Activated T-helper 17 cell treated with anti-CD3 and anti-CD28 coated beads, Interleukin-2, amount 50 U/mL, for 72 hours (primary cell): ENCODE measurements around the gene SHQ1. TPM values are rescaled to one million over a fixed set of nuclear protein-coding genes. Genes with fewer than 3 reads are reported as not detected.
"Not testable (repeated sequence)": the region's sequence is repeated elsewhere in the genome, so short reads cannot be mapped to it uniquely, and the experiment has no call there.

Experiments used
- ATAC-seq: fragments of 150-1000 bp; cut with Tn5 transposase; replicated peaks from 2 replicates; pipeline ENCODE4 v1.10.0; 2021; ENCODE audit warnings: mild to moderate bottlenecking, moderate library complexity
- H3K27ac Mint-ChIP-seq: one replicate; pipeline ENCODE4 v1.8.0; 2022; ENCODE audit warnings: mixed read lengths
- H3K27me3 Mint-ChIP-seq: one replicate; pipeline ENCODE4 v1.8.0; 2022; ENCODE audit warnings: mixed read lengths
- H3K36me3 Mint-ChIP-seq: one replicate; pipeline ENCODE4 v1.8.0; 2022; ENCODE audit warnings: low read depth, mild to moderate bottlenecking, mixed read lengths
- H3K4me1 Mint-ChIP-seq: one replicate; pipeline ENCODE4 v1.8.0; 2022; ENCODE audit warnings: mixed read lengths
- H3K4me3 Mint-ChIP-seq: one replicate; pipeline ENCODE4 v1.8.0; 2022; ENCODE audit warnings: mild to moderate bottlenecking, mixed read lengths
- H3K9me3 Mint-ChIP-seq: one replicate; pipeline ENCODE4 v1.8.0; 2022; ENCODE audit warnings: mixed read lengths
- total RNA-seq, 2 donors: library from RNA; stranded (reverse); gene quantifications; one replicate each; pipeline ENCODE4 v1.2.3, GENCODE V29; 2022

SHQ1 gene
- total RNA-seq, 2 donors from 2014 or later, result 23.2 to 38.1 TPM

- H3K27ac Mint-ChIP-seq, result peak overlapping the region; percentile 88
- no peaks in the 10 kb centered on the region for H3K27me3 Mint-ChIP-seq
- H3K36me3 Mint-ChIP-seq, result no peaks in the 10 kb centered on the region
- H3K4me3 Mint-ChIP-seq, result peak overlapping the region; percentile 86
- H3K9me3 Mint-ChIP-seq, result no peaks in the 10 kb centered on the region
- H3K4me1 Mint-ChIP-seq, result peaks cover 7% of the 10 kb centered on the region
- peak; percentile 96 for ATAC-seq
Measured at GRCh38 chr3:72738752-72739530, 109.3 kb downstream of the SHQ1 start.

- H3K9me3 Mint-ChIP-seq, H3K4me3 Mint-ChIP-seq, H3K27me3 Mint-ChIP-seq, H3K27ac Mint-ChIP-seq, H3K4me1 Mint-ChIP-seq, ATAC-seq, H3K36me3 Mint-ChIP-seq: not testable (repeated sequence)
Measured at GRCh38 chr3:72735072-72735471, 113.2 kb downstream of the SHQ1 start.

GRCh38 chr3:72733676-72734075, 114.6 kb downstream of the SHQ1 start:
- H3K9me3 Mint-ChIP-seq, result no peaks in the 10 kb centered on the region
- H3K4me3 Mint-ChIP-seq, result no peak overlapping the region
- no peak for ATAC-seq
- H3K27ac Mint-ChIP-seq, result no peak overlapping the region
- no peaks in the 10 kb centered on the region for H3K27me3 Mint-ChIP-seq
- no peaks in the 10 kb centered on the region for H3K4me1 Mint-ChIP-seq
- H3K36me3 Mint-ChIP-seq, result no peaks in the 10 kb centered on the region

GRCh38 chr3:72732666-72733345, 115.4 kb downstream of the SHQ1 start:
- not testable (repeated sequence) for H3K27me3 Mint-ChIP-seq, H3K9me3 Mint-ChIP-seq, ATAC-seq, H3K27ac Mint-ChIP-seq, H3K4me3 Mint-ChIP-seq, H3K36me3 Mint-ChIP-seq, H3K4me1 Mint-ChIP-seq

- Mint-ChIP-seq H3K4me1 (no peaks in the 10 kb centered on the region), H3K27ac (no peak overlapping the region), H3K9me3 (no peaks in the 10 kb centered on the region), H3K36me3 (no peaks in the 10 kb centered on the region), H3K27me3 (no peaks in the 10 kb centered on the region), H3K4me3 (no peak overlapping the region)
- no peak for ATAC-seq
Measured at GRCh38 chr3:72728958-72729467, 119.2 kb downstream of the SHQ1 start.

GRCh38 chr3:72728329-72728889, 119.8 kb downstream of the SHQ1 start:
- Mint-ChIP-seq H3K36me3 (no peaks in the 10 kb centered on the region), H3K27me3 (no peaks in the 10 kb centered on the region), H3K9me3 (no peaks in the 10 kb centered on the region), H3K27ac (no peak overlapping the region), H3K4me3 (no peak overlapping the region), H3K4me1 (peaks cover 4% of the 10 kb centered on the region)
- no peak for ATAC-seq

- Mint-ChIP-seq H3K9me3 (no peaks in the 10 kb centered on the region), H3K27me3 (no peaks in the 10 kb centered on the region), H3K36me3 (no peaks in the 10 kb centered on the region), H3K27ac (no peak overlapping the region), H3K4me1 (peaks cover 8% of the 10 kb centered on the region), H3K4me3 (no peak overlapping the region)
- ATAC-seq, result no peak
Measured at GRCh38 chr3:72727726-72728125, 120.5 kb downstream of the SHQ1 start.

GRCh38 chr3:72727172-72727571, 121.1 kb downstream of the SHQ1 start:
- no peak for ATAC-seq
- Mint-ChIP-seq H3K4me3 (no peak overlapping the region), H3K36me3 (no peaks in the 10 kb centered on the region), H3K27ac (no peak overlapping the region), H3K4me1 (peaks cover 8% of the 10 kb centered on the region), H3K27me3 (no peaks in the 10 kb centered on the region), H3K9me3 (no peaks in the 10 kb centered on the region)

- no peak overlapping the region for H3K4me3 Mint-ChIP-seq
- peaks cover 8% of the 10 kb centered on the region for H3K4me1 Mint-ChIP-seq
- no peak for ATAC-seq
- no peaks in the 10 kb centered on the region for H3K9me3 Mint-ChIP-seq
- no peaks in the 10 kb centered on the region for H3K27me3 Mint-ChIP-seq
- H3K27ac Mint-ChIP-seq, result no peak overlapping the region
- H3K36me3 Mint-ChIP-seq, result no peaks in the 10 kb centered on the region
Measured at GRCh38 chr3:72725229-72725628, 123.0 kb downstream of the SHQ1 start.

GRCh38 chr3:72724070-72724469, 124.2 kb downstream of the SHQ1 start:
- Mint-ChIP-seq H3K27ac (peak overlapping the region; percentile 27), H3K27me3 (no peaks in the 10 kb centered on the region), H3K9me3 (no peaks in the 10 kb centered on the region), H3K4me1 (peaks cover 8% of the 10 kb centered on the region), H3K36me3 (no peaks in the 10 kb centered on the region), H3K4me3 (no peak overlapping the region)
- ATAC-seq, result no peak

- Mint-ChIP-seq H3K9me3 (no peaks in the 10 kb centered on the region), H3K27ac (peak overlapping the region; percentile 27), H3K4me1 (peaks cover 8% of the 10 kb centered on the region), H3K36me3 (no peaks in the 10 kb centered on the region), H3K27me3 (no peaks in the 10 kb centered on the region), H3K4me3 (peak overlapping the region; percentile 3)
- peak; percentile 94 for ATAC-seq
Measured at GRCh38 chr3:72722930-72723726, 125.1 kb downstream of the SHQ1 start.

GRCh38 chr3:72721683-72722381, 126.4 kb downstream of the SHQ1 start:
- Mint-ChIP-seq H3K27ac (no peak overlapping the region), H3K27me3 (no peaks in the 10 kb centered on the region), H3K4me1 (peaks cover 8% of the 10 kb centered on the region), H3K36me3 (no peaks in the 10 kb centered on the region), H3K4me3 (no peak overlapping the region), H3K9me3 (no peaks in the 10 kb centered on the region)
- no peak for ATAC-seq

GRCh38 chr3:72720566-72720965, 127.7 kb downstream of the SHQ1 start:
- no peak overlapping the region for H3K27ac Mint-ChIP-seq
- H3K27me3 Mint-ChIP-seq, result no peaks in the 10 kb centered on the region
- H3K4me3 Mint-ChIP-seq, result no peak overlapping the region
- no peaks in the 10 kb centered on the region for H3K36me3 Mint-ChIP-seq
- H3K4me1 Mint-ChIP-seq, result peaks cover 8% of the 10 kb centered on the region
- H3K9me3 Mint-ChIP-seq, result no peaks in the 10 kb centered on the region
- ATAC-seq, result no peak

GRCh38 chr3:72719137-72719536, 129.1 kb downstream of the SHQ1 start:
- H3K27me3 Mint-ChIP-seq, result no peaks in the 10 kb centered on the region
- H3K4me1 Mint-ChIP-seq, result peaks cover 8% of the 10 kb centered on the region
- H3K27ac Mint-ChIP-seq, result no peak overlapping the region
- no peak for ATAC-seq
- no peaks in the 10 kb centered on the region for H3K9me3 Mint-ChIP-seq
- H3K36me3 Mint-ChIP-seq, result no peaks in the 10 kb centered on the region
- no peak overlapping the region for H3K4me3 Mint-ChIP-seq
